Caki2 (cell line): ENCODE measurements around the gene GBE1. TPM values are rescaled to one million over a fixed set of nuclear protein-coding genes. Genes with fewer than 3 reads are reported as not detected.

Experiments
- DNase-seq: peaks from one replicate; pipeline ENCODE4 v3.0.0-alpha.2; 2015; ENCODE audit warnings: low read depth
- in situ Hi-C: cut with HindIII; loops from 2 replicates; pipeline ENCODE4 v1.10.0; 2016; ENCODE audit warnings: low sequenced_read_pairs, low pct_unique_long_range_greater_than_20kb, mixed read lengths
- total RNA-seq: library from RNA; depleted of rRNA; stranded (reverse); fragments of >200 nt; shearing (Covaris generic); gene quantifications from 2 replicates; pipeline ENCODE4 v1.2.3, GENCODE V29; 2014; ENCODE audit warnings: low replicate concordance

Gene GBE1
- total RNA-seq, 1 experiment from 2014 or later, result 40.3 TPM

- in situ Hi-C loops, result no loop called here
- no peak for DNase-seq
Measured at GRCh38 chr3:81465510-81466200, 295.8 kb downstream of the GBE1 start.

GRCh38 chr3:81463781-81464180 is 297.7 kb downstream of the GBE1 start:
- DNase-seq, result no peak

GRCh38 chr3:81462921-81463320 is 298.5 kb downstream of the GBE1 start:
- in situ Hi-C loops, result no loop called here
- DNase-seq, result no peak

More at GRCh38 chr3:81463781-81464180, 297.7 kb downstream of the GBE1 start:
- in situ Hi-C loops, result no loop called here

DNA sequence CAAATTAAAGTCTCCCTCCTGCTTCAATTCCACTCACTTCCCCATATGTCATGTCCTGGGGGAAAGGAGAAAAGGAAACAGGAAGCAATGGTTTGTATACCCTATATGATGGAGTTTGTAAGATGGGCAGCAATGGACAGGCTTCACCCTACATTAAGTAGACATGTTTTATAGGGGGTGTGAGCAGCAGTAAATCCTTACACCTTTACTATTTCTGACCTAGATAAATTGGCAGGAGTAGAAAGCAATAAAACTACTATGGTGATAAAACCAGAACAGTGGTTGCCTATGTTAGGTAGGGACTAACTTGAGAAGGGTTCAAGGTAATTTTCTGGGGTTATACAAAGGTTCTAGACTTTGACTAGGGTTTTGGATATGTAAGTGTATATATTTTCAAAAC is 301.7 kb downstream of the GBE1 start:
- no peak for DNase-seq
- in situ Hi-C loops, result no loop called here

GRCh38 chr3:81452418-81452817 is 309.0 kb downstream of the GBE1 start:
- no peak for DNase-seq
- in situ Hi-C loops, result no loop called here

- in situ Hi-C loops, result no loop called here
Measured at GRCh38 chr3:81451611-81452010, 309.8 kb downstream of the GBE1 start.

DNA sequence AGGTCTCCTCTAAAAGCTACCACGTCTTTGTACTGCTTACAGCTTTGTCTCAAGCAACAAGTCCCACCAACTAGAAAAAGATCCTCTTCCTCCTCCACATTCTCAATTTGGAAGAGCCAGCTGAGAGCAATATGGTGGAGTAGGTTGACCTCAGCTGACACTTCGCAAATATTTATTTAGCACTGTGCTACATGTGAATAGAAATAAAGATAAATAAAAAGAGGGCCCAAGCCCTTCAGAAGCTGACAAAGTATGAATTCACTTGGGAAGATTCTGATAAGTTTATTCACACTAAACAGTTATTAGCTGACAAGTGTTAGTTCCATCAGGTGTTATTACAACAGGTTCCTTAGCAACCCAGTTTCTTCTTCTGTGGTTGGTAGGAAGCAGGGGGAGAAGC is 310.3 kb downstream of the GBE1 start:
- no peak for DNase-seq
- in situ Hi-C loops, result no loop called here

More at GRCh38 chr3:81451611-81452010, 309.8 kb downstream of the GBE1 start:
- no peak for DNase-seq

DNA sequence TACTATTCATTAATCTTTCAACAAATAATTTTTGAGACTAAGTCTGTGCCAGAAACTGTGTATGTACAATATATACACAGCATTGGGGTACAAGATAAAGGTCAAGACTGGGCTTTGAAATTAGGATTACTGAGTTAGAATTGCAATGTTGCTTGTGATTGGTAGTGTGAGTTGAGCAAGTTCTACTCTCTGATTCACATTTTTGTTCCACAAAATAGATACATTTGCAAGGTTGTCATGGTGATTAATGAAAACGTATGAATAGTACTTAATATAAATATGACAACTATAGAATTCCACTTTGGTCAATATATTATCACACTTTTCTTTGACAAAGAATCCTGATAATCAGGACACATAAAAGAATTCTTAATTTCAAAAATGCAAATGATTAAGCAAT is 314.6 kb downstream of the GBE1 start:
- DNase-seq, result no peak
- in situ Hi-C loops, result no loop called here

DNA sequence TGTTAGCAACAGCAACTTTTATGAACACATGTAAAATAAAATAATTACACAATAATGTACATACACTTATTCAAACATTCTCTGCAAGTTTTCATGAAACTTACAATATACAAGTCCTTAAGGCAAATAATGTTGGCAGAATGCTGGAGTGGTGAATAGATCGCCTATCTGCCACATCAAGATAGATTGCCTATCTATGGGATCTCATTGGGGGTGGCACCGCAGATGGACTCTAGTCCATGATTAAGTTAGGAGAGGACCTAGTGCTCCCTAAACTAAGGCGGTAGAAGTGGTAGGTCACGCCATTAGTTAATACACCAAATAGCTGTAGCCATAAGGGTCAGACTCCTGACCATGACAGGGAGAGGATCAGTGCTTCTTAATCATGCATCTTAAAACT is 315.7 kb downstream of the GBE1 start:
- no peak for DNase-seq
- in situ Hi-C loops, result no loop called here

DNA sequence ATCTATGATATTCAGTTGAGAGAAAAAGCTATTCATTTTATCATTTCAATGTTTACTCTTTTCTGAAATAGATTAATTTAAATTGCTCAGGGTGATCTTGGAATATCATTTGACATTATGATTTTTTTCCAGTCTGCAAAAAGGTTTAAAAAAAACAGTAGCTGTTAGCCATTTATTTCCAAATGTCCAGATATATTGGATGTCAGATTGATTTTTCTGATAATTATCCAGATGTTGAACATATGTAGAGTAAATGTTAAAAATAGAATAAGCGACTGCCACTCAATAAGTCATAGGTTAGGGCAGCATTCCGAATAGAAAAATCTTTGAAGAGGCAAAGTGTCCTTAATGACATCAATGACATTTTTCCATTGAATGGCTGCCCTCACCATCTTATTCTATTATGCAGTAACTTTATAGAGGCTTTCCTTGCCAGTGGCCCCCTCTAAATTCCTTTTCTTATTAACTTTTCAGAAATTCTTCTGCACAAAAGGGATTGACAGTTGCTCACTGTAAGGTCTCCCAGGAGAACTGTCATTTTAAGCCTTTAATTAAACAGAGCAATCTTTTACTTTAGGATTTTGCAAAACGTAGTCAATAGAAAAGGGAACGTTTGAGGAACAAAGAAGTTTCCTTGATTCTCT is 316.5 kb downstream of the GBE1 start:
- in situ Hi-C loops, result no loop called here
- DNase-seq, result no peak

DNA sequence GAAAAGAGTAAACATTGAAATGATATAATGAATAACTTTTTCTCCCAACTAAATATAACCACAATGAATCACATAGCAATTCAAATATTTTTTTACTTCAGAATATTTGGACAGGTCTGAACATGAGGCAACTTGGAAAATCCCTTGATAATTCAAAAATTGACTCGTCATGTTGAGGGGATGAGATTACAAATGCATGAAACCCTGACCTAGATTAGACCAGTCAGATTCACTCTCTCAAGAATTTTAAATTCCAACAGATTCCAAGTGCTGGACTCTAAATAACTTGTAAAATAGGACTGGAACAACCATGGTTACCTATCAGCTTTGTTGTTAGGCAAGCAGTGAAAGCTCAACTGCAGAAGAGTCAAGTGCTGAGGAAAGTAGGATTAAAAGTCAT is 317.5 kb downstream of the GBE1 start:
- DNase-seq, result peak; percentile 60
- in situ Hi-C loops, result no loop called here

GRCh38 chr3:81443457-81443782 is 318.0 kb downstream of the GBE1 start:
- in situ Hi-C loops, result no loop called here

GRCh38 chr3:81442758-81443456 is 318.5 kb downstream of the GBE1 start:
- no peak for DNase-seq
- in situ Hi-C loops, result no loop called here

More at GRCh38 chr3:81443457-81443782, 318.0 kb downstream of the GBE1 start:
- no peak for DNase-seq

DNA sequence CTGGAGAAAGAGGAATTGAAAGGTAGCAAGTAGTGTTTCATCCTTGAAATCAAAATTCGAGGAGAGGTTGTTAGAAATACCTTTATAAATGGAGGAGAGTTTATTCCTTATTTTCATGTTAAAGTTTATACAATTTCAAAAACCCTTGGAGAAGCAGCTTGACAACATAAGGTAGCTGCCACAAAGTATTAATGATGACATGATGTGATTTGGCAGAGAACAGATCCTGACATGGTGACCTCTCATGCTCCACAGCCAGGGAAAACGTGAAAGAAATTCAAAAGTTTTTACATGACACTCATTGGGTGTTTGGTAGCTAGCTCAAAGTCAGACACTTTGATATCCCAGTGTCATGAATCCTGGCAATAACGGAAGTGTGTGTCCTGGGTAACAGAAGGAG is 320.8 kb downstream of the GBE1 start:
- DNase-seq, result no peak
- in situ Hi-C loops, result no loop called here
